ENCODE measurements around the gene HEATR5A.
A peak's percentile ranks its signal among the peaks of the same experiment; 100 is the strongest.
"Not testable (repeated sequence)": the region's sequence is repeated elsewhere in the genome, so short reads cannot be mapped to it uniquely, and the experiment has no call there.

The HEATR5A gene

DNA sequence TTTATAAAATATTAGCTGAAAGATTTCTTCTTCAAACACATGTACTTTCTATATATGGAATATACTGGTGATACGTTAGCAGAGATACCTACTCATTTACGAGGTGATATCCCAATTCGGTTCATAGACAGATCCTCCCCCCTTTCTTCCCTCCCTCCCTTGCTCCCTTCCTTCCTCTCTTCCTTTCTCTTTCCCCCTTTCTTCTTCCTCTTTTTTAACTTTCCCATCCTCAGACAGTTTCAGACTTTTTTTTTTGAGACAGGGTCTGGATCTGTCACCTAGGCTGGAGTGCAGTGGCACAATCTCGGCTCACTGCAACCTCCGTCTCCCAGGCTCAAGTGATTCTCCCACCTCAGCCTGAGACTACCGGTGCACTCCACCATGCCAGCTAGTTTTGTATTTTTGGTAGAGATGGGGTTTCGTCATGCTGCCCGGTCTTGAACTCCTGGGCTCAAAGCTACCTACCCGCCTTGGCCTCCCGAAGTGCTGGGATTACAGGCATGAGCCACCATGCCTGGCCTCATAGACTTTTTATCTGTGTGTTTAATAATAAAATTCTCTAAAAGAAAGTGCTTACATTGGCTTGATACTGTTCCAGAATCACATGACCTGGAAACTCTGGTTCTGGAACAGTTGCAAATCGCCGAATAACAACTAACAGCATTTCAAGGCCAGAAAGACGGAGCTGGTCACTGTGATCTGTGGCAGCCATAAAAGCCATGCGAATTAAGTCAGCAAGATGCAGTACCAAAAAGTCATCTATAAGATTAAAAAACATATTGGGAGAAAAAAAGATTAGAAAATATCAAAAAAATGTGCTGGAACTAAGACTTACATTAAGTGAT, 99.2 kb downstream of the HEATR5A start:
- DNase-seq, result no peak

DNA sequence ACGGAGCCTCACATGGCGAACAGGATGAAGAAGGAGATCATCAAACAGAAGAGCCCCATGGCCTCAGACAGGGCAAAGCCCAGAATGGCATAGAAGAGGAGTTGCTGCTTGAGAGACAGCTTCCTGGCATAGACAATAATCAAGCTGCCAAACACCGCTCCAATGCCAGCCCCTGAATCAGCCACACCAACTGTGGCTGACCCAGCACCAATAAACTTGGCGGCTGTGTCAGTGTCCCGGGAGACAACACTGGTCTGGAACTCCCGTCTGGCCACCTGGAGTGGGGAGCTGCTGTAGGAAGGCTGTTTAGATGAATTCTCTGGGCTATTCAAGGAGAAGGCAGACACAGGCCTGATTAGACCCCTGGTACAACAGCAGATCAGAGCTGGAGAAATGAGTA, 100.1 kb downstream of the HEATR5A start:
- DNase-seq, result no peak

DNA sequence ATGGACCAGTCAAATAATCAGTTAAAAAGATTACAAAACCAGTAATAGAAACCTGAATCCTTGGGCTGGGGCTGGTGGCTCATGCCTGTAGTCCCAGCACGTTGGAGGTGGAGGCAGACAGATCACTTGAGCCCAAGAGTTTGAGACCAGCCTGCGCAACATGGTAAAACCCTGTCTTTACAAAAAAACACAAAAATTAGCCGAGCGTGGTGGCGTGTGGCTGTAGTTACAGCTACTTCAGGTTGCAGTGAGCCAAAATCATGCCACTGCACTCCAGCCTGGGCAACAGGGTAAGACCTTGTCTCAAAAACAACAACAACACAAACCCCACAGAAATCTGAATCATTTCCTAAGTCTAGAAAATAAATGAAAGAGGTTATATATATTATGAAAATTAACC, 100.6 kb downstream of the HEATR5A start:
- DNase-seq, result no peak

DNA sequence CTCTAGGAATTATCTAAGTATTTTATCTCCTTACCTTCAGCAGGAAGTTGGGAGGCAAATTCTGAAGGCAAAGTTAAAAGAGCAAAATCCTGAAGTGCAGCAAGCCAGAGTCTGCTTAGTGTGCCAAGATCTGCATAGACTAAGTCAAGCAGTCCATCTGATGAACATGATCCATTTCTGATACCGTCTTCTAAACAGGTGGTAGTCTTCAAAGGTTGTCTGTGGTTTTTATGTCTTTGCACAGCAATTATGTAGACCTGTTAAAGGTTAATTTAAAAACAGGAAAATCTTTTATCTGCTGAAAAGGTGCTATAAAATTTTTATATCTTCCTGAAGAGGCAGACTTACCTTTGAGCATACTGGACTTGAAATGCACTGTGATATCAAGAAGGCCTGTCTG, 107.4 kb downstream of the HEATR5A start:
- DNase-seq, result no peak

DNA sequence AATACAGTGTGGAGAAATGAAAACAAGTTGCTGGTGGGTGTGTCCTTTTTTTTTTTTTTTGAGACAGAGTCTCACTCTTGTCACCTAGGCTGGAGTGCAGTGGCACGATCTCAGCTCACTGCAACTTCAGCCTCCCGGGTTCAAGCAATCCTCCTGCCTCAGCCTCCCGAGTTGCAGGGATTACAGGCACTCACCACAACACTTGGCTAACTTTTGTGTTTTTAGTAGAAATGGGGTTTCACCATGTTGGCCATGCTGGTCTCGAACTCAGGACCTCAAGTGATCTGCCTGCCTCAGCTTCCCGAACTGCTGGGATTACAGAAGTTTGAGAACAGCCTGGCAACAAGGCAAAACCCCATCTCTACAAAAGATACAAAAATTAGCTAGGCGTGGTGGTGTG, 108.0 kb downstream of the HEATR5A start:
- DNase-seq, result not testable (repeated sequence)

DNA sequence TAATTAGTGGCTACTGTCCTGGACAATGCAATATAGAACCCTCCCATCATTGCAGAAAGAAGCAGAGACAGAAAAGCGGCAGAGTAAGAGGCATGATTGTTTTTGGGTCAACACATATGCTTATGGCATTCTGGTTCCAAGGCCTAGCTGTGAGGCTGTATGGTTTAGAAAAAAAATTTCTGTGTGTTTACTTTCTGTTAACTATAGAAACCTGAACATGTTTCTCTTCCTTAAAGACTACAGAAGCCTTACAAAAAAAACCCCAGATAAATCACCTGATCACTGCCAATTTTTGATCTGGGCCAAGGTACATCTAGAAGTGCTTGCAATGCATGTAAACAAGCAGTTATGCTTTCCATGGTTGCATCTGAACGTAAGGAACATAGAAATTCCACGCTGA, 112.7 kb downstream of the HEATR5A start:
- DNase-seq, result no peak

DNA sequence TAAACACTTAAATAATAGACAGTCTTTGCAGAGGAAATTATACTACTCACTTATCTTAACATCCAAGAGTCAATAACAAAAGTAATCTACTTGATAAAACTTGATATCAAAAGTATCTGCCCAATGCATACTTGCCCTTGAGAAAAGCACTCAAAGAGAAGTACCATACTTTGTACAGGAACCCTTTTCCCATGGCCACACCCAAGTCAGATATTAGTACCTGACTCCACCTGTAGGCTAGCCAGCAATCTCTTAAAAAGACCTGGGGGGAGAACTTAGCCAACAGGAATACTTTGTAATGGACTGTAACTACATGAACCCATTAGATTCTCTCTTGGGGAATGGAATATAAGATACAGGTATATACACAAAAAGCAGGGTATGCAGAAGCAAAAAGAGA, 113.2 kb downstream of the HEATR5A start:
- DNase-seq, result no peak

DNA sequence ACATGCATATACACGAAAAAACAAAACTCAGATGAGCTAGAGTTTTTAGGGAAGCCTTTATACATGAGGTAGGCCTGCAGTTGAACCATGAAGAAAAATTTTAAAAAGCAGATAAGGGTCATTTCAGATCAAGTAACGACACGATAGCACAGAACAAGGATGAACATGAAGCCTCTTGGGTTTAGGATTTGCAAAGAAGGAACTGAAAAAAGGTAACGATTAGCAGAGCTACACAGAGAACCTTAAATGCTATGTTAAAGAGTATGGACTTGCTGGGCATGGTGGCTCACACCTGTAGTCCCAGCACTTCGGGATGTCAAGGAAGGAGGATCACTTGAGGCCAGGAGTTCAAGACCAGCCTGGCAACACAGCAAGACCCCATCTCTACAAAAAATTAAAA, 116.7 kb downstream of the HEATR5A start:
- no peak for DNase-seq

DNA sequence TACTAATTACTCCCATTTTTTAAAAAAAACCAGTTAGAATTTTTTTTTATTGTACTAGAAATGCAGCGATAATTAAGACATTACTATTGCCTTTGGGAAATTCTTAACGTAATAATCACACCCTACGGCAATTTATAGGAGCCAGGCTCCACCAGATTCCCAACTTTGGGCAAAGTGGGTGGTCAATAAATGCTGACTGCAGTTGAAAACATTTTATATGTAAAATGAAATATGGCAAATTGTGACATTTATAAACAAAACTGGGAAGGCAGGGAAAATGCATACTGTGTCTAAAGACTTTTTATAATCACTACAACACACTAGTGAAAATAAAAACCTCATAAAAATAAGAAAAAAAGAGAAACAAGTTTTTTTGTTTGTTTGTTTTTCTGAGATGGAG, 119.5 kb downstream of the HEATR5A start:
- no peak for DNase-seq

DNA sequence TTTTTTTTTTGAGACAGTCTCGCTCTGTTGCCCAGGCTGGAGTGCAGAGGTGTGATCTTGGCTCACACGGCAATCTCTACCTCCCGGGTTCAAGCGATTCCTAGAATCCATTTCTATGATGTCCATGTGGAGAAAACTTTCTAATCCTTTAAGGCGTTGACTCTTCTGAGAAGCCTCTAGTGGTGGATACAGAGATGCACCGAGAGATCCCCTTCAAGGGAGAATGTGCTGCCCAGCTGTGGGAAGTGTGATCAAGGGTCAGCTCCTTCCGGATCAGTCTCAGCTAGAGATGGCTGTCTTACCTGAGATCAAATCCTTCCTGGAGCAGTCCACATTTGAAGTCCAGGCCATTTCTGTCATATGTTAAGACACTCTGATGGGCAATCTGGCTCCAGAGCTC, 120.1 kb downstream of the HEATR5A start:
- no peak for DNase-seq

DNA sequence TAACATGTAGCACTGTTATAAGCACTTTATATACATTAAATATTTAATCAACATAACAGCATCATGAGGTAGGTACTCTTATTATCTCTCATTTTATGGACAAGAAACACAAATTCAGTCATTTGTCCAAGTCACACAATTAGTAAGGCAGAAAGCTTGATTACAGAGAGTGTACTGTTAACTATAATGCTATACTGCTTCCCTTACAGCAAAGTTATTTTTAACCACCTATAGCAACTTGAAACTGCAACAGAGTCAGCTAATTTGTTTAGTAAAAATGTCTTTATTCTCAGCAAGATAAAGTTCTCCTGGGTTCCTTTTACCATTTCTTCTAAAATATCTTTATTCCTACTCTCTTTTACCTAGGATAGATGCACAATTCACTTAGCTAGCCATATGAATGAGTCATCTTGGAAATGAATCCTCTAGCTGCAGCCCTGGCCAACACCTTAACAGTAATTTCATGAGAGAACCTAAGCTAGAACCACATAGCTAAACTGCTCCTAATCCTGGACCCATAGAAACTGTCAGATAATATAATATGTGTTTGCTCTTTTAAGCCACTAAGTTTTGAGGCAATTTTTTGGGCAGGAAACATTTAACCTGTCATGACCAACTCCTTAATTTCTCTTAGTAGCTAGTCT, 122.5 kb downstream of the HEATR5A start:
- DNase-seq, result no peak

DNA sequence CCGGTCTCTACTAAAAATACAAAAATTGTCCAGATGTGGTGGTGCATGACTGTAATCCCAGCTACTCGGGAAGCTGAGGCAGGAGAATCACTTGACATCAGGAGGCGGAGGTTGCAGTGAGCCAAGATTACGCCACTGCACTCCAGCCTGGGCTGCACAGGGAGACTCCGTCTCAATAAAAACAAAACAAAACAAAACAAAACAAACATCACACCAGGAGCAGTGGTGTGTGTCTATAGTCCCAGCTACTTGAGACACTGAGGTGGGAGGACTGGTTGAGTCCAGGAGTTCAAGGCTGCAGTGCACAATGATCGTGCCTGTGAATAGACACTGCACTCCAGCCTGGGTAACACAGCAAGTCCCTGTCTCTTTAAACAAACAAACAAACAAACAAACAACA, 123.2 kb downstream of the HEATR5A start:
- no peak for DNase-seq

DNA sequence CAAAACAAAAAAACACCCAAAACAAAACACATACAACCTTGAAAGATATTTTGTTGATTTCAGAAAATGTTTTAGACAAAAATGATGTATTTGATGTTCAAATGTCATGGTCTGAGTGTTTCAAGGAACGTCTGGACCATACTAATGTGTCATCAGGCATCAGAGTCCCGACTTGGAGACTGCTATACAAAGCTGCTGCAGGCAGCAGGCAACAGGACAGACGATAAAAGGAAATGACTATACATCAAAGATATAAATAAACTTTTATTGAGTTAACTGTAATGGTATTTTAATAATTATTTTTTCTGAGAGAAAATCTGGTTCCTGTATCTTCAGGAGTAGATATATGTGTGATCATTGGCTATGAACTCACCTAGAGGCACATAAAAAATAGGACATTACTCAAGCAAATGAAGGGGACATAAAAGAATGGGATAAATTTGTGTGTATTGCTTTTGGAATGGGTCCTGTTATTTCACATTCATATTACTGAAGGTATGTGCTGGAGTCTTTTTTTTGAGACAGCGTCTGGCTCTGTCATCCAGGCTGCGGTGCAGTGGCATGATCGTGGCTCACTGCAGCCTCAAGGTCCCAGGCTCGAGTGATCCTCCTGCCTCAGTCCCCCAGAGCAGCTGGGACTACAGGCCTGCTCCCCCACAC, 125.5 kb downstream of the HEATR5A start:
- no peak for DNase-seq

DNA sequence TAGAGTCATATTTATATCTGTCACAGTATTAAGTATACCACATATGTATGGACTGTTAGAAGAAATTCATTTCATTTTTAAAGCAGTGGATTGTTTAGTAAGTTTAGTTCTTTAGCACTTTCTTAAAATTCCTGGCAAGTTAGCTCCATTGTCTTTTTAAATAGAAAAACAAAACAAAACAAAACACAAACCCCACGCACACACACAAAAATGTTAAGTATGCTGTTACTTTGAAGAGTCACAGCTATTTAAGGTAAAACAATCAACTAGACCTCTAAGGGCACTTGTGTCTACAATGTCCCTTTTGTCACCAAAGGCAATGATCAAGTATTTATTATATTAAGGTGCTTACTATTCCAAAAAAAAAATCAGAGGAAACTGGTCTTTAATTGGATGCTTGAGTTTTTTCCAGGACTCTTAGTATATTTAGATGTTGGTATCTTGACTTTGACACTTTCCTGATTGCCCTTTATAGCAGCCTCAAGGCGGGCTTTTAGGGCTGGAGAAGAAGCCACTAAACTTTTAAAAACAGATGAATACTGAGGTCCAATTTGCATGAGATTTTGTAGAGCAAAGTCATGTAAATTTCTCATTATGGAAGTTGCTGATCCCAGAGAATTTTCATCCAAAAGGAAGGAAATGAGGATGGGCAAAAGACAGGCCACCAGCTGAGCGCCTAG, 127.3 kb downstream of the HEATR5A start:
- no peak for DNase-seq

DNA sequence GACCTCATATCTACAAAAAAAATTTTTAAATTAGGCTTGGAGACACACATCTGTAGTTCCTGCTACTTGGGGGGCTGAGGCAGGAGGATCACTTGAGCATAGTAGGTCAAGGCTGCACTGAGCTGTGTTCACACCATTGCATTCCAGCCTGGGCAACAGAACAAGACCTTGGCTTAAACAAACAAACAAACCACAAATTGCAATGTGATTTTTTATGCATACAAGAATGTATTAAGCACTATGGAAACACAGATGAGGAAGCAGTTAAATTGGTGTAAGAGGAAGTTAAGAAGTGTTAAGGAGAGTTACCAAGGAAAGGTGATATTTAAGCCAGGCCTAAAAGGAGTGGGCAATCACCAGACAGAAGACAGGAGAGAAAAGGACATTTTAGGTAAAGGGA, 129.1 kb downstream of the HEATR5A start:
- no peak for DNase-seq

DNA sequence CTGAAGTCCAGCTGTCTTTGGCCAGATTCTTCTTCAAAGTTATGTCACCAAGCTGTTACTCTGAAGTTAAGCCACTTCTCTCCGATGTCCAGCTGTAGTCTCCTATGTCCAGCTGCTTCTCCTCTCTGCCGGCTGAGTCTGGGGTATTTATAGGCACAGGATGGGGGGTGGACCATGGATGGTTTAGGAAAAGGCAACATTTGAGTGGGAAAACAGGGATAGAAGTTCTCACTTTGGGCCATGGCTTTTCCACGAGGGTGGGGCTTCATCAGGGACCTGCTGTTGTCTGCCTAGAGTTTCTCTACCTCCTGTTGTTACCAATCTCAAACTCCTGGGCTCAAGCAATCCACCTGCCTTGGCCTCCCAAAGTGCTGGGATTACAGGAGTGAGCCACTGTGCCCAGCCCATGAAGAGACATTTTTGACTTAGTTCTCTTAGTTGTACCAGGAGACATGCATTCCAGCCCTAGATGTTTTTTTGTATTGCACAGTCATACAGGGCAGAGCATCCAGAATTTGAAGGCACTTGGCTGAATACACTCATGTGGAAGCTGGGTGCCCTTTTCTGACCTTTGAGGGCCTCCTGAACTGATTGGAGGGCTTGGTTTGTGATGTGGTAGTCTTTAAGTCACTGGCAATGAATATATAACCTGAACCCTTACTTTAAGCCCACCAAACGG, 132.9 kb downstream of the HEATR5A start:
- DNase-seq, result no peak

DNA sequence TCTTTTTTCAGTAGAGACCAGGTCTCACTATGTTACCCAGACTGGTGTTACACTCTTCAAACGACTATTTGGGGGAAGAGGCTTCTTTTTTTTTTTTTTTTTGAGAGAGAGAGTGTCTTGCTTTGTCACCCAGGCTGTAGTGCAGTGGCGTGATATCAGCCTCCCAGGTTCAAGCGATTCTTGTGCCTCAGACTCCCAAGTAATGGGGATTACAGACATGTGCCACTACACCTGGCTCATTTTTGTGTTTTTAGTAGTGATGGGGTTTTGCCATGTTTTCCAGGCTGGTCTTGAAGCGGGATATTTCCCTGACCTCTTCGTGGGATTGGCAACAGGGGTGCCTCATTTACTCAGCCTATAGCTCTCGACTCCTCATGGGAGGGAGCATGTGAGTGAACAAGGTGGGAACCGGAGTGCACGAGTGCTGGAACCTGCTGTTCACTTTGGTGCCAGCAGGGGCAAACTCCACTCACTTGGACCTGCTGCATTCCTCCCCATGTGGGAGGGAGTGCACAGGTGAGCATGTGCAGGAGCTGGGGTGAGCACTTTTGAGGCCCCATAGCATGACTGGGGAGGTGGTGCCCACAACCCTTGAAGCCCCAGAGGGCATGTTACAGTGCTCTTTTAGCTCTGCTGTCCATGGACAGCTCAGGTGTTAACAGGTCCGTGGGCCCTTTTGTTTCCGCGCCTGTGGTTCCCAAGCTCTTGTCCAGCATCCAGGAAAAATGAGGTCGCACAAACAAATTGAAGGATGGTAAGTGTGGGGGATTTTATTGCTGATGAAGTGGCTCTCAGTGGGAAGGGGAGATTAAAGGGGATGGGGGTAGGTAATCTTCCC, 133.7 kb downstream of the HEATR5A start:
- peak in 1 of 2 experiments; percentile 29 for DNase-seq

DNA sequence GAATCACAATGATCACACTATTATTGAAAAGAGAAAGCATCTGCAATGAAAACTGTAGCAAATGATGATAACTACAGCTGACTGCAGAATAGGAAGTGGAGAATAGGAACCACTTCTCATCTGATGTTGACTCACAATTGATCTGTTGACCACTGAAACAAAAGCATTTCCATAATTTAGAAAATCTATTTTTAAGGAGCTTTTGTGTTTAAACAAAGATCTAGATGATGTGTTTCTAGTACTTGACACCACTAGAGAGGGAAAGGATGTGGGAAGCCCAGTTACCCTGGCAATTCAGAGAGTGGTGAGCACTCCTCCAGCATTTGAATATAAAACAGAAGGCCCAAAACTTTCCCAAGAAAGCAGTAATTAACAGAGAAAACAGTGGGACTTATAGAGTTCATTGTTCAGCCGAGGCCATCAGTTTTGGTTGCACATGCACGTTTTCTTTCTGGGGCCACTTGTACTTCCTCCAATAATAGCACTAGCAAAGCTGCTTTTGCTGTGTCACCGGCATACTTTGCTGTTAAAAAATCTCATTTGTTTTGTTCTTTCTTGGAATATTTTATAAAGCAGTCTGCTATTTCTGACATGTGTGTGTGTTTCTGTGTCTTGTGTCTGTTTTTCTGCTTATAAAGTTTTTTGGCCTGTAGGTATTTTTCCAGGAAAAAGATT, 136.6 kb downstream of the HEATR5A start:
- DNase-seq, result no peak

DNA sequence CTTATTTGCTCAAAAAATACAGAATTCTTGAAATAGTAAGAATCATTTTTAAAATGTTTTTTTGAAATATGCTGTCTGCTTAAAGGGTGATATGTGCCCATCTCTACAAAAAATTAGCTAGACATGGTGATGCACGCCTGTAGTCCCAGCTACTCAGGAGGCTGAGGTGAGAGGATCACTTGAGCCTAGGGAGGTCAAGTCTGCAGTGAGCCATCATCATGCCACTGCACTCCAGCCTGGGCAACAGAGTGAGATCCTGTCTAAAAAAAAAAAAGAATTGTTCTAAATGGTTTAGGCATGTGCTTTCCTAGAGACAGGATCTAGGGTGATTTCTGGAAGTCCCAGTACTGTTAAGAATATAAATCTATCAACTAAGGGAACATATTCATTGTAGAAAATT, 137.2 kb downstream of the HEATR5A start:
- DNase-seq, result no peak

DNA sequence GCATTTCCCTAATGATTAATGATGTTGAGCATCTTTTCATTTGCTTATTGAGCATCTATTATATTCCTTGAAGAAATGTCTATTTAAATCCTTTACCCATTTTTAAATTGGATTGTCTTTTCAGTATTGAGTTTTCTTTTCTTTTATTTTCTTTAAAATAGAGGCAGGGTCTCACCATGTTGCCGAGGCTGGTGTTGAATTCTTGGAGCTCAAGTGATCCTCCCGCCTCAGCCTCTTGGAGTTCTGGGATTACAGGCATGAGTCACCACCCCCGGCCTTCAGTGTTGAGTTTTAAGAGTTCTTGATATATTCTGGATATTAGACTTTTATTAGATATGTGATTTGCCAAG, 139.5 kb downstream of the HEATR5A start:
- DNase-seq, result no peak

DNA sequence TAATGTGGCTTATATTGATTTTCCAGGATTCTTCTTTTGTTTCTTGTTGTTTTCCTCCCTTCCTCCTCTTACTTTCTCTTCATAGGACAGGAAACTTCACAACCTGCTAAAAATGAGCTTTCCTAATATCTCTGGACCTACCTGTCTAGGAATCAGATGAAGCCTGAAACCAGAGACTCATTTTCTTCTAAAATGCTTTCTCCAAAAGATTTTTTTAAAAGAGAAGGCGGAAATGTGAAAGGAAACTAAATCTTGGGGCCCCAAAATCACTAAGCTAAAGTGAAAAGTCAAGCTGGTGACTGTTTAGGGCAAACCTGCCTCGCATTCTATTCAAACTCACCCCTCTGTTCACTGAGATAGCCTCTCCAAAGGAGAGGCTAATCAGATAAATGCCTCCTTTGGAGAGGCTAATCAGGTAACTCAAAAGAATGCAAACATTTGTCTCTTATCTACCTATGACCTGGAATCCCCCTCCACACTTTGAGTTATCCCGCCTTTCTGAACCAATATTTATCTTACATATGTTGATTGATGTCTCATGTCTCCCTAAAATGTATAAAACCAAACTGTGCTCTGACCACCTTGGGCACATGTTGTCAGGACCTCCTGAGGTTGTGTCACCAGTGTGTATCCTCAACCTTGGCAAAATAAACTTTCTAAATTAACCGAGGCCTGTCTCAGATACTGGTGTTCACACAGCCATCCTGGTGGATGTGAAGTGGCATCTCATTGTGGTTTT, 140.0 kb downstream of the HEATR5A start:
- DNase-seq, result no peak
